Muscle of leg (tissue), 11 donors: Measurements from ENCODE around the gene ANXA6. TPM values are rescaled to one million over a fixed set of nuclear protein-coding genes. Genes with fewer than 3 reads are reported as not detected.

ENCODE experiments used
- DNase-seq: peaks from one replicate; pipeline ENCODE4 v3.0.0; 2013
- H3K27ac ChIP-seq: one replicate; pipeline ENCODE4 v1.5.1; 2013; ENCODE audit warnings: mild to moderate bottlenecking, low read length, control low read depth
- H3K27me3 ChIP-seq: one replicate; pipeline ENCODE4 v1.6.1; 2013; ENCODE audit warnings: low read length; ENCODE audit not compliant: control insufficient read depth, insufficient read depth
- H3K36me3 ChIP-seq: one replicate; pipeline ENCODE4 v1.6.1; 2013; ENCODE audit warnings: low read length; ENCODE audit not compliant: control insufficient read depth, insufficient read depth
- H3K4me1 ChIP-seq: one replicate; pipeline ENCODE4 v1.6.1; 2013; ENCODE audit warnings: low read length; ENCODE audit not compliant: control insufficient read depth, insufficient read depth
- H3K4me3 ChIP-seq: one replicate; pipeline ENCODE4 v1.5.1; 2013; ENCODE audit warnings: low read length, control low read depth
- H3K9me3 ChIP-seq: replicated peaks from 2 replicates; pipeline ENCODE4 v1.6.1; 2013; ENCODE audit warnings: low read depth, low read length; ENCODE audit not compliant: control insufficient read depth
- WGBS: methylation state at CpG from one replicate; pipeline ENCODE4 v1.1.5; 2013; ENCODE audit warnings: missing lambda C conversion rate; ENCODE audit not compliant: insufficient coverage; 5-methylcytosine and 5-hydroxymethylcytosine counted together
- polyA plus RNA-seq, 8 donors: library from polyadenylated mRNA; unstranded; fragments of 120-200 nt; gene quantifications; one replicate each; pipeline versions ENCODE4 v1.2.1 to v1.2.3, GENCODE V29; 2013; ENCODE audit warnings: inconsistent platforms in 1 of 8, low replicate concordance in 1 of 8; ENCODE audit not compliant: insufficient read length in 8 of 8, insufficient read depth in 1 of 8
- total RNA-seq: library from RNA; stranded (reverse); fragments of 120-200 nt; gene quantifications from one replicate; pipeline ENCODE4 v1.2.4, GENCODE V29; 2013

ANXA6 gene
- total and polyA plus RNA-seq, 9 donors = 335 to 439 (median 391) TPM

GRCh38 chr5:151154931-151155774 is 2.4 kb downstream of the ANXA6 start:
- Histone ChIP-seq H3K4me1 (peaks cover 53% of the 10 kb centered on the region), H3K9me3 (no peaks in the 10 kb centered on the region), H3K4me3 (peak overlapping the region; percentile 95), H3K27ac (peak overlapping the region; percentile 93), H3K27me3 (no peaks in the 10 kb centered on the region), H3K36me3 (peaks cover 25% of the 10 kb centered on the region)
- WGBS = 60% methylated on average over 1 of the region's 9 CpGs
- DNase-seq = peak; percentile 16

DNA sequence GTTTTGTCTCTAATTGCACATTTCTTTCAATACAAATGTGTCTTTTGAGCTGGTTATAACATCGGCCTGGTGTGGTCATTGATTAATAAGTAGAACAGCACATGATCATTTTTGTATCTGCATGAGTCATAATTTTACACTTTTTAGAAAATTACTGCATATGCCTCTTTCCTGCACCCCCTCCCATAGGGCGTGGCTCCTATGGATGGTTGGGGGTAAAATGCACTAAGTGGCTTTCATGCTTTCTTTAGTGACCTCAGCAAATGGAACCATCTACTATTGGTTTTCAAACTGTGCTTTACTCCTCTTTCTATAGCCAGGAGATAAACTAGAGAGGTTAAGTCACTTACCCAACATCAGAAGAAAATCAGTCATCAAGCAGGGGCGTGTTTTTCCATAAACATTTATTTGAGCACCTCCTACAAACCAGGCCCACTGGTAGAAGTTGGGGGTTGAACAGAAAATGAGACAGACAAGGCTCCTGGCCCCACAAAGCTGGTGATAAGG is 3.8 kb downstream of the ANXA6 start:
- DNase-seq = no peak
- Histone ChIP-seq H3K4me3 (no peak overlapping the region), H3K9me3 (no peaks in the 10 kb centered on the region), H3K27ac (no peak overlapping the region), H3K36me3 (peaks cover 28% of the 10 kb centered on the region), H3K4me1 (peaks cover 62% of the 10 kb centered on the region), H3K27me3 (no peaks in the 10 kb centered on the region)
- WGBS = no CpG with 5 or more reads among the region's 3 CpGs

- no peaks in the 10 kb centered on the region for H3K9me3 ChIP-seq
- no peak overlapping the region for H3K4me3 ChIP-seq
- H3K36me3 ChIP-seq = peaks cover 32% of the 10 kb centered on the region
- H3K27me3 ChIP-seq = no peaks in the 10 kb centered on the region
- DNase-seq = no peak
- H3K4me1 ChIP-seq = peaks cover 65% of the 10 kb centered on the region
- no peak overlapping the region for H3K27ac ChIP-seq
- 80% methylated on average over 1 of the region's 3 CpGs for WGBS
Observed at GRCh38 chr5:151153300-151153699, 4.3 kb downstream of the ANXA6 start.

DNA sequence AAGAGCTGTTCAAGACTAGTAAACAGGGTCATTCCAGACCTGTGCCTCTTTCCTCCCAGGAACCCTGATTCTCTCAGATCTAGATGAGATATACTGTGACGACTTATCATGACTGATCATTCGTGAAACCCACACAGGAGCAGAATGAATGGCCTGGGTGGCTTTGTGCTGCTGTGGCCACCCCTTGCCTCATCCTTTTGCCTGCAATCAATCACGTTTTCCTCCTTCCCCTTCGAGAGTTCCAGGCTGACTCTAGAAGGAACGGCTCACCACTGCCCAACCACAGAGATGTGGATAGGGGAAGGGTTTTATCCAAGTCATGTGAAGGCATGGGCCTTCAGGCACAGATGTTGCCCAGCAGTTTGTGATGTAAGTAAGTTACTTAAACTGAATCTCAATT is 5.8 kb downstream of the ANXA6 start:
- DNase-seq = peak; percentile 75
- WGBS = 46% methylated on average over 2 of the region's 5 CpGs
- Histone ChIP-seq H3K4me1 (peaks cover 66% of the 10 kb centered on the region), H3K4me3 (no peak overlapping the region), H3K9me3 (no peaks in the 10 kb centered on the region), H3K27me3 (no peaks in the 10 kb centered on the region), H3K36me3 (peaks cover 45% of the 10 kb centered on the region), H3K27ac (peak overlapping the region; percentile 88)

DNA sequence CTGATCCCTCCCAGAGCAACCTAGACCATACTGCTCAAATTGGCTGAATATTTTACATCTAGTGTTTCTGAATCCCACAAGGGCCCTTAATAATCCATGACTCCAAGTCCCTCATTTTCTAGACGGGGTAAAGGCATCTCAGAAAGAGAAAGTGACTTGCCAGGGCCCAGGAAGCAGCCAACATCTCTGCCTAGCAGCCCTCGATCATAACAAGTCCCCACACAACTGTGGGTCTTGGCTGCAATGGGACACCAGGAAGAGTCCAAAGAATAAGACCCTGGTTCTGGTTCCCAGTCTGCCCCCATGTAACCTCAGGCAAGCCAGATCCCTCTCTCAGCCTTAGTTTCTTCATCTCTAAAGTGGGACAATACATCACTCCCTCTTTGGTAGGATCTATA is 6.3 kb downstream of the ANXA6 start:
- Histone ChIP-seq H3K4me1 (peaks cover 63% of the 10 kb centered on the region), H3K27ac (peak overlapping the region; percentile 88), H3K4me3 (no peak overlapping the region), H3K9me3 (no peaks in the 10 kb centered on the region), H3K27me3 (no peaks in the 10 kb centered on the region), H3K36me3 (peaks cover 50% of the 10 kb centered on the region)
- no peak for DNase-seq
- 11% methylated on average over 1 of the region's 2 CpGs for WGBS

DNA sequence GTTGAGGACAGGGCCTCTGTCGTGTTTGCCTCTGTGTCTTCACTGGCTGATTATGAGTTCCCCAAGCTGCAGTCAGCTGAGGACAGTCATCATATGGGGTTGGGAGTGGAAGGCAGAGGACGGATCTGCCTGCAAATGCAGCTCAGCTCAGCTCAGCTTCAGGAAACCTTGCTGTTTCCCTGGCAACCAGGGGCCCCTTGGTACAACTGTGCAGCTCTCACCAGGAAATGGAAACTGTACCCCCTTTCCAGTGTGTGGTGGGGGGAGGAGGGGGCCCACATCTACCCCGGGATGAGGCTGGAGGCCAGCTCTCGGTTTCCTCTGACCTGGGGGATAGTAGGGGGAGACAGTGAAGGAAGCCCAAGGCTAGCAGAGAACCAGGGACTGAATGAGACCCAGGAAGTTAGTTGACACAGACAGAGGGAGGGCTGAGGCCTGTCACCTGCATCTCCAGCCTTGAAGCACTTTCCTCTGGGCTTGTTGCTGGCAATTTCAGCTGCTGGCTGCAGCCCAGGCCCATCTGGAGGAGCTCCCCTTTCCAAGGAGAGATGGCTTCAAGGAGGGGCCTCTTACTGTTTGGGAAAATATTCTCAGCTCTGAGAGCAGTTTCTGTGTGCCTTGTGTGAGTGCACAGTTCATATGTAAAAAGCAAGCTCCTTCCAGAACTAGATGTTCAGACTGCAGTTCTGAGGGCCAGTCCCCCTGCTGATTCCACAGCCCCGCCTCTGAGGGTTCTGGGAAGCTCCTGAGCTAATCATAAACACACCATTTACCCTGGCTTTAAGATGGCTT is 6.9 kb downstream of the ANXA6 start:
- H3K27ac ChIP-seq = peak overlapping the region; percentile 88
- peaks cover 63% of the 10 kb centered on the region for H3K4me1 ChIP-seq
- peak; percentile 96 for DNase-seq
- WGBS = 10% methylated on average over 4 of the region's 5 CpGs
- no peaks in the 10 kb centered on the region for H3K9me3 ChIP-seq
- H3K4me3 ChIP-seq = no peak overlapping the region
- H3K36me3 ChIP-seq = peaks cover 56% of the 10 kb centered on the region
- H3K27me3 ChIP-seq = no peaks in the 10 kb centered on the region

- Histone ChIP-seq H3K4me3 (no peak overlapping the region), H3K4me1 (peaks cover 61% of the 10 kb centered on the region), H3K36me3 (peaks cover 63% of the 10 kb centered on the region), H3K27ac (no peak overlapping the region), H3K27me3 (no peaks in the 10 kb centered on the region), H3K9me3 (no peaks in the 10 kb centered on the region)
- WGBS = 85% methylated on average over 6 of the region's 7 CpGs
- DNase-seq = no peak
Observed at GRCh38 chr5:151148583-151148982, 9.0 kb downstream of the ANXA6 start.

DNA sequence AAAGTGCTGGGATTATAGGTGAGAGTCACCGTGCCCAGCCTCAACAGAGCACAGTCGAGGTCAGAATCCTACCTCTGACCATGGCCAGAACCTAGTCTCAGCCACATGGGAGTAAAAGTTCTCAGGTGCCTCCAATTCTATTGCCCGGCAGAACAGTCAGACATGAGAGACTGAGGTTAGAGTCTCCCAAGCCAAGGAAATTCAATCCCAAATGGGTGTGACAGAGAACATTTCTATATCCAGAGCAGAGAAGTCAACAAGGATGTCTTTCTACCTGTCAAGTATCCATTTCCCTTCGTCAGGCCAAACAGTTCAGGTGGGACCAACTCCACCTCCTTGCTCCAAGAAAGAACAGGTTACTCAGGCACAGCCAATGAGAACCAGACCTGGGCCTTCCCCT is 10.5 kb downstream of the ANXA6 start:
- Histone ChIP-seq H3K9me3 (no peaks in the 10 kb centered on the region), H3K27ac (no peak overlapping the region), H3K27me3 (no peaks in the 10 kb centered on the region), H3K4me3 (no peak overlapping the region), H3K36me3 (peaks cover 71% of the 10 kb centered on the region), H3K4me1 (peaks cover 71% of the 10 kb centered on the region)
- no peak for DNase-seq
- 91% methylated on average over 4 of the region's 4 CpGs for WGBS

GRCh38 chr5:151146061-151146460 is 11.5 kb downstream of the ANXA6 start:
- Histone ChIP-seq H3K4me3 (no peak overlapping the region), H3K9me3 (no peaks in the 10 kb centered on the region), H3K36me3 (peaks cover 66% of the 10 kb centered on the region), H3K4me1 (peaks cover 71% of the 10 kb centered on the region), H3K27me3 (no peaks in the 10 kb centered on the region), H3K27ac (no peak overlapping the region)
- no peak for DNase-seq

DNA sequence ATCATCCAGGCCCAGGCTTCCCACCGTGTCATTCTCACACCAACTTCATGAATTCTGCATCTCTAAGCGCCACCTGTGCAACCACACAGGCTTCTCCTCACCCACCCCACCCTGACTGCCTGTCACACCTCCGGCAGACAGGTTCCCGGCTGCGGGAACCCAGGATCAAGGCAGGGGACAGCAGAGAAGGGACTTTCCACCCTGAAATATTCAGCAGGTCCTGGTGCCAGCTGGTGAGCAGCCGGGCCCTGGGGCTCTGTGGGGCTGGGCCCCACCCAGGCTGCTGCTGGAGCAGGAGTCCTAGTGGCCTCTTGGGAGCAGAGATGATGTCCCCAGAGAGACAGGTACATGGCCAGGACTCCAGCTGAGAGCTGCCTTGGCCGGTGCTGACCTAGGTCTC is 12.7 kb downstream of the ANXA6 start:
- DNase-seq = no peak
- H3K4me3 ChIP-seq = no peak overlapping the region
- H3K36me3 ChIP-seq = peaks cover 77% of the 10 kb centered on the region
- no peak overlapping the region for H3K27ac ChIP-seq
- H3K27me3 ChIP-seq = no peaks in the 10 kb centered on the region
- peaks cover 71% of the 10 kb centered on the region for H3K4me1 ChIP-seq
- 73% methylated on average over 6 of the region's 7 CpGs for WGBS
- H3K9me3 ChIP-seq = no peaks in the 10 kb centered on the region
